Activated T-cell treated with anti-CD3 and anti-CD28 coated beads for 48 hours (primary cell): ENCODE data around the gene TAAR8.
A peak's percentile ranks its signal among the peaks of the same experiment; 100 is the strongest.
"Not testable (repeated sequence)": the region's sequence is repeated elsewhere in the genome, so short reads cannot be mapped to it uniquely, and the experiment has no call there.

ENCODE experiments used
- DNase-seq: peaks from one replicate; pipeline ENCODE4 v3.0.0-alpha.2; 2020; ENCODE audit warnings: low read depth

TAAR8 gene, protein sequence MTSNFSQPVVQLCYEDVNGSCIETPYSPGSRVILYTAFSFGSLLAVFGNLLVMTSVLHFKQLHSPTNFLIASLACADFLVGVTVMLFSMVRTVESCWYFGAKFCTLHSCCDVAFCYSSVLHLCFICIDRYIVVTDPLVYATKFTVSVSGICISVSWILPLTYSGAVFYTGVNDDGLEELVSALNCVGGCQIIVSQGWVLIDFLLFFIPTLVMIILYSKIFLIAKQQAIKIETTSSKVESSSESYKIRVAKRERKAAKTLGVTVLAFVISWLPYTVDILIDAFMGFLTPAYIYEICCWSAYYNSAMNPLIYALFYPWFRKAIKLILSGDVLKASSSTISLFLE

DNA sequence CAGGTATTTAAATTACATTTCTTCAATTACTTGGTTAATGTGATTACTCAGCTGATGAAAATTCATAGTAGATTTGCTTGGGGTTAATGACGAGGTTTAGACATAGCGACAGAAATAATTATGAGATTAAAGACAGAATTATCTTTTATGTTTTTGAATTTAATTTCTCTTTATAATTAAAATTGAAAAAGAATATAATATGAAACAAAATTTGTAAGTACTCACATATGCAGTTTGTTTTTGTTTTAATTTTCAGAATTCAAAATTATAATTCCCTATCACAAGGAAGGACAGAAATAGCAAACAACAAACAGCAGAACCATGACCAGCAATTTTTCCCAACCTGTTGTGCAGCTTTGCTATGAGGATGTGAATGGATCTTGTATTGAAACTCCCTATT, at the start of gene TAAR8:
TAAR8 (plus strand) TSS at position 301 of the 400 bp plus-strand sequence; CDS start at position 322, 21 bp downstream.
- DNase-seq, result no peak

DNA sequence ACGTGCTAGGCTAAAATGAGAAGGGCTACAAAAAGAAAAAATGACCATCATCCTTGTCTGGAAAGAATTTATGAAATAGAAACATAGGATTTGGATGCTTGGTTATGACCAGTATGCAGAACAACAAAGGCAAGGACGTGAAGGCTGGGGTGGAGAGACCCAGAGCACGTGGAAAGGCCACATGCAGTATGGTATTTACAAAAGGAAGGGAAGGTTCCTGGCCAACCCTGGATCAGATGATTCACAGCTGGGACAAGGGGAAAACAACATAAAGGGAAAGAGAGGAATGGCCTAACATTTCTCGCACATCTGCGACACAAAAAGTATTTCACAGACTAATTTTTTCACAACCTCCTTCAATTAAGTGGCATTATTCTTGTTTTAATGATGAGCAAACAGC, 47.7 kb upstream of the TAAR8 start:
- DNase-seq, result no peak

DNA sequence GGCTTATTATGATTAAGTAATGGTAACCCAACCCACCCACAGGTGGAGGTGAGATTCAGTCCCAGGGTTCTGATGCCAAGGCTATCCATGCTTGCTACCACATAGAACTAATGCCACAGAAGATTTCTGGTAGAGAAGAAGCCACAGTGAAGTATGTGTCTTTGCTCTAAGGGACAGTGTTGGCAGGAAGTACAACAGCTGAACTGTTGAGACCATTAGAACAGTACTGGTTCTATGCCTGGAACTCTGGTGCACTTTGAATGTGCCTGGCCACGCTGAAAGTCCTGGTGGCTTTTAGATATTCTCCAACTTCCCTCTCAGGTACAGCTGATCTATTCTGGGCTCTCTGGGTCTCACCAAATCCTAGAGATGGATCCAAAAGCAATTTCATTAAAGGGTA, 47.3 kb upstream of the TAAR8 start:
- DNase-seq, result no peak

DNA sequence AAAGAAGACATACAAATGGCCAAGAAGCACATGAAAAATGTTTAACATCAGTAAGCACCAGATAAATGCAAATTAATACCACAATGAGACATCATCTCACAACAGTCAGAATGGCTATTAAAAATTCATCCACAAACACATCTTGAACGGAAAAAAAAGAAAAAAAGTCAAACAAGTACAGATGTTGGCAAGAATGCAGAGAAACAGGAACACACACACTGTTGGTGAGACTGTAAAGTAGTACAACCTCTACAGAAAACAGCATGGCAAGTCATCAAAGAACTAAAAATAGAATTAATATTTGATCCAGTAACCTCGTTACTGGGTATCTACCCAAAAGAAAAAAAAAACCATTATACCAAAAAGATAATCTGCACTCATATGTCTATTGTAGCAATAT, 46.0 kb upstream of the TAAR8 start:
- DNase-seq, result no peak

DNA sequence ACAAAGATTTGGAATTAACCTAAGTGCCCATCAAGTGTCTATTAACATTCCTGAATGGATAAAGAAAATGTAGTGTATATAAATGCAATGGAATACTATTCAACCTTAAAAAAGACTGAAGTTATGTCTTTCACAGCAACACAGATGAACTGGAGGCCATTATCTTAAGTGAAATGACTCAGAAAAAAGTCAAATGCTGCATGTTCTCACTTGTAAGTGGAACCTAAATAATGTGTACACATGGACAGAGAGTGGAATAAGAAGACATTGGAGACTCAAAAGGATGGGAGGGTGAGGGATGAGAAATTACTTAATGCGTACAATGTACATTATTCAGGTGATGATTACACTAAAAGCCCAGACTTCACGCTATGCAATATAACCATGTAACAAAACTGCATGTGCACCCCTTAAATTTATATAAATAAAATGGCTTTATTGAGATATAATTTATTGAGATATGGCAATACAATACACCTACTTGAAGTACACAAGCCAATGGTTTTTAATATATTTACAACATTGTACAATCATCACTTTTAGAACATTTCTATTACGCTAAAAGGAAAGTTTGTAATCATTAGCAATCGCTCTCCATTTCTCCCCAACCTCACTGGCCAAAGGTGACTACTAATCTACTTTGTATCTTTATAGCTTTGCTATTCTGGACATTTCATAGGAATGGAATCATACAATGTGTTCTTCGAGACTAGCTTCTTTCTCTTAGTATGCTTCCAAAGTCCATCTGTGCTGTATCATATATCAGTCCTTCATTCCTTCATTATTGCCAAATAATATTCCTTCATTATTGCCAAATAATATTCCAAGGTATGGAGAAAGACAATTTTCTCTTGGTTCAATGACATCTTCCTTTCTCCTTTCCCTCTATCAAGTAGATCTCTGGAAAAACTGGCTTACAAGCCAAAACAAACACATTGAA, 45.3 kb upstream of the TAAR8 start:
- DNase-seq, result no peak

DNA sequence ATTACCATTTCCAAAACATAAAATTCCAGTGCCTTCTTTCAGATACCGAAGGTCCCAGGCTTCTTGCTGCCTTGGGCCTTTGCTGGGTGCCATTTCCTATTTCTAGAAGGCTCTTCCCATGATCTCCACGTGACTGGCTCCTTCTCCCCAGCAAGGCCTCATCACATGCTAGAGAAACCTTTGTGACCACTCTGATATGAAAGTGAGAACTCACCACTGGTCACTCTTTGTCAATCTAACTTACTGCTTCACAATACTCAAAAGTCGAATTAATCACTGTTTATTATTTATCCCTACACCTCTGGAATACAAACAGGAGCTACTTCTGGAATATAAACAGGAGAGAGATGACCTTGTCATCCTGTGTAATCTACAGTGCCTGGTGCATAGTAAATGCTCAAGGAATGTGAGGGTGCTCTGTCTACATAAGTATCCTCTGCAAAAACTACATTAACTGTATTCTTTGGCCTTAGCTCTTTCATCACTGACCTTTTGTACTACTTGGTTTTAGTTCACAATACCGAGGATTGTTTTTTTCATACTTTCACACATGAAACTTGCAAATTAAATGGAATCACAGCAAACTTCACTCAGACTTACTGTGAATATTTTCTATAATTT, 41.2 kb upstream of the TAAR8 start:
- DNase-seq, result no peak

DNA sequence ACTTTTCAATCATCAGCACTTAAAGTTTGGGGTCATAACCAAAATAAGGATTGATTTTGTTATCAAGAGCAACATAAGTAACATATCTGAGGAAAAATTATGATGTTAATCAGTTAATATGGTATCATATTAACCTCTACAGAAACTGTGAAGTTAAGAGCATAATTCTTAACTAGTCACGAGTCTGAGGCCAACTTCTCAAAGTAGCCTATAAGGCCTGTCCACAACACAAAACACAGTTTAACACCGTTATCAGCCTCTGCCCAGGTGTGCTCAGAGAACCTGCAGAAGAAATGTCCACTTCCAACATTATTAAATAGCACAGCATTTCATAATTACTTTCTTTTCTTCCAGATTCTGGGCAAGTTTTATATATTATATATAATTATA, 40.6 kb upstream of the TAAR8 start:
- DNase-seq, result no peak

DNA sequence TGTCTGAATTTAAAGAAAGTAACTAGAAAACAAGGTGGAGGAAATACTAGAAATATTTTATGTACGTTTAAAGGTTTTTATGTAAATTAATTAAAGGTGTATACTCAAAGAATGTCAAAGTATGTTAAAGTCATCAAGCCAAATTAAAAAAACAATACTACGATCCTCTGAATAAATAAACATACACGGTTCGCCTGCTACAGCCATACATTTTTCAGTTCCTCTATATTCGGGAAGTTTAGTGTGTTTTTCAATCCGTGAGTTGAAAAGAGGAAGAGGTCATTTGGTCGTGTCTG, 40.2 kb upstream of the TAAR8 start:
- DNase-seq, result no peak

DNA sequence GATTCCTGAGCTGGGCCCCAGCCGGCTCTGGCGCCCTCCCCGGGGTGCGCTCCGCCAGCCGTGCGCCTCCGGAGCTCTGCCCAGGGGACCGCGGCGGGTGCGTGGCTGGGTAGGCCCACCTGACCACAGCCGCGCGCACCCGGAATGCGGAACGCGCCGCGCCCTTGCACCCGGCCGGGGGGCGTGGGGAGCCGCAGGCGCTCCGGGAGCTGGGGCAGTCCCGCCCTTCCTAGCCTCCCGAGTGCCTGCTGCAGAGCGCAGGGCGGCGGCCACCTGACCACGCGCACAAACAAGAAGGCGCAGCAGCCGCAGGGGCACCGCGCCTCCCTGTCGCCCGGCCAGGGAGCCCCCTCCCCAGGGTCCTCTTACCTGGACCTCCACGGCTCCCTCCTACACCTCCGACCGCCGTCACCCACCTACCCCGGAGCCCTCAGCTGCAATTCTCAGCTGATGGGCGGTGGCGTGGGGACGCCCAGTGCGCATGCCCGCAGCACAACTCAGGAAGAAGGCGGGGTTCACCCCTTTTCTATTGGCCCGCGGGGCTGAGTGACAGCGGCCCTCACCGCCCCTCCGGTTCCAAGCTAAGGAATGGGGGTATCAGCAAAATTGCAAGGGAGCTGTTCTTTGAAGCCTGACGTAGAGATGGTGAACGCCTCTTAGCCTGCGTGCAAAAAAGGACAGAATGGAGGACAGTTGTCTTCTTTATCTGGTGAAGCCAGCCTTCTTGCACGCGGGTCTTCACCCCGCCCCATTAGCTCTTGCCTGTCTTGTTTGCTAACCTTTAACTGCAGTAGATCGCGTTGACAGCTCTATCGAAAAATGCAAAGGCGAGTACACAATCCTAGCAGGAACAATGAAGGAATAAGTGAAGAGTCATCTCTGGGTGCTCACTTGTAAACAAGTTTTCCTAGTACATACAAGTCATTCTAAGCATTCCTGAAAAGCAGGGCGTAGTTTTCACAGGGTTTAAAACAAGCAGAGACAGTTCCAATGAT, 39.5 kb upstream of the TAAR8 start, which contains the start of gene STX7:
STX7 (minus strand) TSS at position 479 of the 995 bp plus-strand sequence. CDS start 9,586 bp downstream, outside the sequence.
- peak; percentile 78 for DNase-seq

DNA sequence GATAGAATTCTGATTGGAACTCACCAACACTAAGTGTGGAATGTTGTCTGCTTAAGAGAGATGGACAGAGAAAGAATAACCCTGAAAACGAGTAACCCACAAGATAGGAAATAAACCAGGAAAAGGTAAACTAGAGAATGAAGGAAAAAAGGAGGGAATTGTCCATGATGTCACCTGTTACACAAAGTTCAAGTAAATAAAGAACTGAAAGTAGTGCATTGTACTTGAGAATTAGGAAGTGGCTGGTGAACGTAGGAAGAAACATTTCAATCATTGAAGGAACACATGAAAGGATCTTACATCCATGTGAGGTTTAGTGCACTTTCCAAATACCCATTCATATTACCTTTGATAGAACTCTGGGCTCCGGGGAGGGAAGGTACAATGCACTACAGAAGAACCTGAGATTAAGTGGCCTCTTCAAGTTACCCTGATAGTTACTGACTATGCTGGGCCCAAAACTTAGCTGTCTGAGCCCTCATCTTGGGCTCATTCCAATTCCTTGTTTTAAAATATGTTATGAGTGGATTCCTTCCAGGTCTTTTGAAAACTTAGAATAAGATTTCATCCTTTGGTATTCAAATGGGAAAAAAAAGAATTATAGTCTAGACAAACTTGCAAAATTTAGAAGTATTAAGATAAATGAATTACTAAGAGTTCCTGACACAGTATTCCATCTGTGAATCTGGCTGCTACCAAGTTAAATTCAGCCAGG, 38.5 kb upstream of the TAAR8 start:
- no peak for DNase-seq

DNA sequence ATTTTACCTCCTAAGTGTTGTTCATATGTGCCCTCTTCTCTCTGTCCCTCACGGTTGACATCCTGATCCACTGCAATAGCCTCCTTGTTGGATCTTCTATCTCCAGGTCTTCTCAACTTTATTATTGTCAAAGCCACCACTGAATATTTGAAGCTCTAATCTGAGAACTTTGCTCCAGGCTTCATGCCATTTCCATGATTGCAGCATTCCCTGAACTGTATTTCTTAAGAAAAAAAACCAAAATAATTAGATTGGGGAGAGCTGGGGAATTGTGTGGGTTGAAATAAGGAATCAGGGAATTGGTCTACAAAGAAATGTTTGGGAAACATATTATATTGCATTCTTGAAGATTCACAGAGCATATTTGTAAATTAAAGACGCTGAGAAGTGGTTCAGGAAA, 37.1 kb upstream of the TAAR8 start:
- DNase-seq, result no peak

DNA sequence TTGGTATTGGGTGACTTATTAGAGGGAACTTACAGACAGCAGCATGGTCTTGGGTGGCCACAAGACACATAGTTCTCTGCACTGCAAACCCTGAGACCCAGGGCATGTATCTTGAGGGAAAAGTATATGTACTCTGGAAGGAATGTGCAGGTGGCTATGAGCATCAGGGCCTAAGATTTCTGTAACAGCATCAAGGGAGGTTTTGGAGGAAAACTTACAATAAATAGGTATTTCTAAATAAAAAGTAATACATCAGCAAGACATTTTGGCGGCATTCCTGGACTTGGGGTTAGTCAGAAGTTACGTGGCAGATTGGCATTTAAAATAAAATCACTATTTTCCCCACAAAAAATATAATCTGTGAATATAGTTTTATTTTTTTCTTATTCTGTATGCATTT, 31.5 kb upstream of the TAAR8 start:
- DNase-seq, result no peak

DNA sequence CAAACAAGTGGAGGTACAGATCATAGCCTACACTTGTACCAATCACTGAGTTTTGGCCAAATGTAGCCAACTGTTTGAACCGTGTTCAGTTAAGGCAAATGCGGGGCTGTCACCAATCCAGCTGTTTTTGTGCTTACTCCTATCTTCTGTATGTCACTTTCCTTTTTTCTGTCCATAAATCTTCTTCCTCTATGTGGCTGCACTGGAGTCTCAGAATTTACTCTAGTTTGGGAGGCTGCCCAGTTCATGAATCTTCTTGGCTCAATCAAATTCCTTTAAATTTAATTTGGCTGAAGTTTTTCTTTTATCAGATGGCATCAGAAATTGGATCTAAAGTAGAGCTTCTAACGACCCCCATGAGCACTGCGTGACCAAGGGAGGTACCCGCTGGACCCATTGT, 27.8 kb upstream of the TAAR8 start:
- no peak for DNase-seq

DNA sequence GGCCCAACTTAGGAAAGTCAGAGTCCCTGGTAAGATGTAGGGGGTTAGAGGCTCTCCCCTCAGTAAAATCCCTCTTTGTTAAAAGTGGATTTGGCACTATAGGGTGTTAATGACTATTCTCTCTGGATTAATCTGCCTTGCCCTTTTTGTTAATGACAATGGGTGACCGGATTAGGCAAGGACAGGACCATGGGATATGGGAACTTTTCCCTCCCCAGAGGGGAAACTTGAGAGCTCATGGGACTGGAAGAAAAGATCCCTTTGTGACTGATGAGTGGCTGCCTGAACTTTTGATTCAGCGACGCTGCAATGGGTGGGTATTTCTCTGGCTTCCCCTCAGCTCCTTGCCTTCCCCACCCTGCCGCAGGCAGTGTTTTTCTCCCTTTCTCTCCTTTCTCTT, 26.6 kb upstream of the TAAR8 start:
- DNase-seq, result no peak

DNA sequence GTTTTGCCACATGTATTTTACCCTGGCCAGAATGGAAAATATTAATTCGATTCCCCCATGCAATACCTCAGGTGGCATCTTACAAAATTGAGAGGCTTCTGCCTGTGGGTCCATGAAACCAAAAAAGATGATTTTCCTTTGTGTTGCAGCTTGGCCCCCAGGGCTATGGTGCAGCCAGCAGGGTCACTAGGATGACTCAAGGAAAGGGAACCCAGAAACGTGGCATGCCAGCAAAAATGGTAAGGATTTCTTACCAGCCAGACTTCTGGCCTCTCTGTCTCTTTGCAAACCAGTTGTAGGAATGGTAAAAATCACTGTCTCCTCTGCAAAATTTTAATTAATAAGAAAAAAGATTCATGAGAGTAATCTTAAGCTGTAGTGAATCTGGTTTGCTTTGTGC, 26.0 kb upstream of the TAAR8 start:
- no peak for DNase-seq

DNA sequence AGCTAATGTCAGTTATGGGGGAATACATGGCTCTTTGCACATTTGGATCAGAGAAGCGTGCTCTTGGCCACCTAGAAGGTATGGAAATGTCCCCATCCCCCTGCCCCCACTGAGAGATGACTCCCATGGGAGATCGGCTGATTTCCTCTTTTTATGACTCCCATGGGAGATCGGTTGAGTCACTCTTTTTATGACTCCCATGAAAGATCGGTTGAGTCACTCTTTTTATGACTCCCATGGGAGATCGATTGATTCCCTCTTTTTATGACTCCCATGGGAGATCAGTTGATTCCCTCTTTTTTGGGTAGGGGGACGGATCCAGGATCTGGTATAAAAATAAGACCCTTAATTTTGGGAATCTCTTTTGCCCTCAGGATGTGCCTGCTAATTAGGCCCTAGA, 24.7 kb upstream of the TAAR8 start:
- DNase-seq, result no peak

DNA sequence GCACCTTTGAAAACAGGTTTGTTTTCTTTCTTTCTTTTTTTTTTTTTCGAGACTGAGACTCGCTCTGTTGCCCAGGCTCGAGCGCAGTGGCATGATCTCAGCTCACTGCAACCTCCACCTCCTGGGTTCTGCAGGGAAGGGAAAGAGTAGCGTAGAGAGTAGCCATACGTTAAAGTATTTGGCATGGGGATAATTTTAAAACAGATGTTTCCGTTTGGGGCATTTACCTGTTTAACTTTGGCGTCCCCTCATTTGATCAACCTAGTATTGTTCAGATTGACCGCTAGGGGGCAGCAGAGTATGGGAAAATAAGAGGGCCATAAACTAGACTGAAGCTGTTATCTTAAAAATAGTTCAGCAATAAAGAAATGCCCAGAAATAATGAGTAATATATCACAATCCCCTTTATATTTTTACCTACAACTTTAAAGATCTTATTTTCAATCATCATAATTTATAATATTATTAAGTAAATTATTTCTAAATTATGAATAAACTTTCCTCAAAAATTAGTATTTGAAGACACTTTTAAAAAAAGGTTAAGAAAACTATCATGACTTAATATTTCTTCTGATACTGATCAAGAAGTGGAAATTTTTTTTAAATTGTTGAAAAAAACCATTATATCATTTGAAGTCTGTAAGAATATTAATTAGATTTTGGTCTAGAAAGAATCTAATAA, 22.0 kb upstream of the TAAR8 start:
- DNase-seq, result peak; percentile 25

DNA sequence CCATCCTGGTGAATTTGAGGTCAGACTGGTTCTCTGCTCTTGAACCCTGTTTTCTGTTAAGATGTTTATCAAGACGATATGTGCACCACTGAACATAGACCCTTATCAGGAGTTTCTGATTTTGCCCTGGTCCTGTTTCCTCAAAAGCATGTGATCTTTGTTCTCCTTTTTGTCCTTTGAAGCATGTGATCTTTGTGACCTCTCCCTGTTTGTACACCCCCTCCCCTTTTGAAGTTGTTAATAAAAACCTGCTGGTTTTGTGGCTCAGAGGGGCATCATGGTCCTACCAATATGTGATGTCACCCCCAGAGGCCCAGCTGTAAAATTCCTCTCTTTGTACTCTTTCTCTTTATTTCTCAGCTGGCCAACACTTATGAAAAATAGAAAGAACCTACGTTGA, 17.9 kb upstream of the TAAR8 start:
- DNase-seq, result not testable (repeated sequence)

DNA sequence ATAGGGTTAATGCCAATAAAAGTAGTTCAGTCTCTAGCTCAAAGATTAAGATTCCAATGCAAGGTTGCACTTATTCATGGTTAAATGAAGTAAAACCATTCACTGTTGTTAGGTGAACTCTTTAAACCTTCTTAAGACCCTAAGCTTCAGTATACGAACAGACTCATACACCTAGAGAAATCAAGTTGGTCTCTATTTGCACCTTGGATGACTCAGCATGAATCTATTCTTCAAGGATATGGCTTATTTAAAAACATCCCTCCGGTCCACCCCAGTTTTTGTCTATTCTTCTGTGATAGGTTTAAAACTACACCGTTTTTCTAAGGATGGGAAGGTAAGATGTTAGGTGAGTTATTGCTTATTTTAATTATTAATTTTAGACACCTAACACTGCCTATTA, 15.3 kb upstream of the TAAR8 start:
- DNase-seq, result no peak

DNA sequence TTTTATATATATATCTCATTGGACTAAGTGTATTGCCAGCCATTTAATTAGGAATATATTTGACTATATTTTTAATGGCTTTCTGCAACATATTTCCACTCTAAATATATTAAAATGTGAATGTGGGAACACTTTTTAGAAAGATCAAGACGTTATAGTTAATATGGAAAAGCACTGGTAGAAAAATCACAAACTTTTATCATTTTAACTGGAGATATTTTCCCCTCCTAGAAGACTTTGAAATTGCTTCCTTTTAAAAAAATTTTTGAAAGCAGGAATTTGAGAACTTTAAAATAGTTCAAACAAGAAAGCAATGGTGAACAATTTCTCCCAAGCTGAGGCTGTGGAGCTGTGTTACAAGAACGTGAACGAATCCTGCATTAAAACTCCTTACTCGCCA, 14.5 kb upstream of the TAAR8 start, which contains the start of gene TAAR9:
TAAR9 (plus strand) TSS at position 301 of the 400 bp plus-strand sequence; CDS start at position 314, 13 bp downstream.
- no peak for DNase-seq
